GM19035 (cell line): Measurements from ENCODE around the gene PLIN1.

ENCODE experiments used
- ATAC-seq: cut with Tn5 transposase; IDR thresholded peaks from one replicate; pipeline ENCODE4 v1.9.1; 2021; ENCODE audit not compliant: unreplicated experiment

Gene PLIN1

GRCh38 chr15:89672221-89673164, 6.7 kb downstream of the PLIN1 start:
- no peak for ATAC-seq

DNA sequence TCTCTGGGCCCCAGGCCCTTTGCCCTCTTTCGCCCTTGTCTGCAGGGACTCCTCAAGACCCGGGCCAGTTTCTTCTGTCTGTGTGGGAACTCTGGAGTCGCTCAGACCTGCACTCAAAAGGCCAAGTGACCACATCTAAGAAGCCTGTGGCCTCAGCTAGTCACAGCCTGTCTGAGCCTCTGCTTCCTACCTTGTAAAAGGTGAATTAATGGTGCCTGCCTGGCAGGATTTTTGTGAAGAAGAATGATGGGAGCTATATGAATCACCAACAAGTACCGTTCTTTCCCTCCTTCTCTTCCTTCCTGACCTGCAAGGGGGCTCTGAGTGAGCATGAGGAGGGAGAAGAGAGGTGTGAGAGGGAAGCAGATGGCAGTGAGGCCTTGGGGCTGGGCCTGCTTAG, 7.5 kb downstream of the PLIN1 start:
- no peak for ATAC-seq

DNA sequence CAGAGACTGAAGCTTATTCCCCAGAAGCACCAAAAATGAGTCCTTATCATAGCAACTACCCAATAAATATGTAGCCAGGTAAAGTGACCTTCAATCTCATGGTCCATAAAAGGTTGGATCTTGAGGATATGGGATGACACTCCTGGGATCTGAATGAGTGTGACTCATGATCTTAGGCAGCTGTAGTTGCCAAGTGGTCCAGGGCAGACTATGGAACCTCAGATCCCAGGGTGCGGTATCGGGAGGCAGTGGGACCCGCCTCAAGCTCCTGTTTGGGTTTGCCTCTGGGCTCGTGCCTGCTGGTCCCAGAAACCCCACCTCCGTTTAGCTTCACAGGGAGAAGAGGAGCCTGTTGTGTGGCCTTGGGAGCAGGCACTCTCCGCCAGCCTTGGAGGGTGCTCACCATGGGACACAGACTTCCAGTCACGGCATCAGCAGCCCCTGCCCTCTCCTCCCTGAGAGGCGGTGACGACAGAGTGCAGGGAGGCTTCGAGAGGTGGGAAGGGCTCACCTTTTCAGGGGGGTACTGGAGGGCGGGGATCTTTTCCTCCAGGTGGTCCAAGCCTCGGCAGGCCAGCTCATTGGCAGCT, 8.1 kb downstream of the PLIN1 start:
- ATAC-seq = no peak

- ATAC-seq = no peak
These were observed 9.2 kb downstream of the PLIN1 start for GRCh38 chr15:89669941-89670340.

- ATAC-seq = no peak
These were observed 9.8 kb downstream of the PLIN1 start for GRCh38 chr15:89669309-89669865.

GRCh38 chr15:89668171-89668570, 11.0 kb downstream of the PLIN1 start:
- ATAC-seq = no peak

DNA sequence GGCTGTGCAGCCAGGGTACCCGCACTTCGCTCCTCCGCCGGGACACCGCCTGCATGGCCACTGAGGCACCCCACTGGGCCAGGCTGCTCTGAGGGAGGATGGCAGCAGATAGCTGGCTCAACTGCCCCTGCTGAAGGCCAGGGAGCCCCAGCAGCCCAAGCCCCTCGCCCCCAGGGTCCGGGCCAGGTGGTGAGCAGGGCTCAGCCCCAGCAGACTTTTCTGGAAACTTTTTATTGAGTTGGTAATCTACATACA, 11.5 kb downstream of the PLIN1 start:
- ATAC-seq = no peak

DNA sequence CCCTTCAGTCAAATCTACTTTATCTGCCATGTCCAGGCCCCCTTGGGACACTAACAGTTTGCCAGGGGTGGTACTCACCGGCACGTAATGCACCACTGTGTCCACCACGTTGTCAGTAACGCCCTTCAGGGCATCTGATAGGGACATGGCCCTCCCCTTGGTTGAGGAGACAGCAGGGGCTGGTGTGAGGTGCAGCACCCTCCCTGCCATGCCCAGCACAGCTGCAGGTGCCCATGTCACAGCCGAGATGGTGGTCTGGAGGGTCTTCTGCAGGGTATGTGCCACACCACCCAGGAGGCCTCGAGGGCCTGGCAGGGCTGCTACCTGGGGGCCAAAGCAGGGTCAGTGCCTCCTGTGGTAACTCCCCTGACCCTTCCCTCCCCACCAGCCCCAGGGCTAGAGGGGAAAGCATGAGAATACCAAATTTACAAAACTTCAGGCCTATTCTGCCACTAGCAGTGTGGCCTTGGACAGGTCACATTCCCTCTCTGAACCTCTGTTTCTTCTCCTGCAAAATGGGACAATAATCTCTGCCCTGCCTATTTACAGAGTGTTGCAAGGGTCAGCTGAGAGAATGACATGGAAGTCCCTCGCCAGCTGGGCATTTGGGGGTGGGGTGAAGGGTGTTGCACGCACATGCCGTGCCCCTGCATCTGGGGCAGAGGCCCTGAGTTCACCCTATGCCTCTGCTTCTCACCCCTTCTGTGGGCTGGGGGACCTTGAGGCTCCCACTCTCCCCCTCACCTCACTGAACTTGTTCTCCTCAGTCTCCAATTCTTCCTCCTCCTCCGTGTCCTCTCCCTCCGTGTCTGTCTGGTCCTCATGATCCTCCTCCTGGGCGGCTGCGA, 12.1 kb downstream of the PLIN1 start:
- ATAC-seq = no peak

GRCh38 chr15:89666184-89666857, 12.8 kb downstream of the PLIN1 start:
- ATAC-seq = no peak

GRCh38 chr15:89665449-89666181, 13.6 kb downstream of the PLIN1 start:
- ATAC-seq = peak; percentile 60

- no peak for ATAC-seq
These were observed 14.5 kb downstream of the PLIN1 start for GRCh38 chr15:89664441-89665350.

DNA sequence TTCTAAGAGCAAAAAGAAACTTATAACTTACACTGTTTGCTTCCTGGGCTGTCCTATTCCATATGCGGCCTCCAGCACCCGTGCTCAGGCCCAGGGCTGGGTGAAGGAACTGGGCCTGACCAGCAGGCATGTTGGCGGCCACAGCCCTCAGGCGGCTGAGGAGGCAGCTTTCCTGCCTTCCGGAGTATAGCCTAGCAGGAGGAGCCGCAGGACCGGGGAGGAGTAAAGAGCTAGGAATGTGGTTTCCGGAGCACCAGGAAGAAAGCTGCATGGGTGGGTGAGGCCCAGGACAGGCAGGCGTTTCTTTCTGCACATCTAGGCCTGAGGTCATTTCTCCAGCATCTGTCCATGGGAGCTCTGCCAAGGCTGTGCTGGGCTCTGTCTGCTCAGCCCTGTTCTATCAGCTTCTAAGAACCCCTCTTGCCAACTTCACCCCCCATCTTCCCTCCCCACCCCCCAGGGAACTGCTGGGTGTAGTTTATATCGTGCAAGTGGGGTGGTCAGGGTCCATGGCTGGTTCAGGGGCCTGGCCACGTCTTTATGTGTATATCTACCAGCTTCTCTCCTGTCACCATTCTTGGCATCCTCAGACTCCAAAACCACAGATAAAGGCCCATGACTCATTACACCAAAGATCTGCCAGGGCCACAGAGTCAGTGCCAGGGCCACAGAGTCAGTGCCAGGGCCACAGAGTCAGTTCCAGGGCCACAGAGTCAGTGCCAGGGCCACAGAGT, 16.1 kb downstream of the PLIN1 start:
- ATAC-seq = no peak

DNA sequence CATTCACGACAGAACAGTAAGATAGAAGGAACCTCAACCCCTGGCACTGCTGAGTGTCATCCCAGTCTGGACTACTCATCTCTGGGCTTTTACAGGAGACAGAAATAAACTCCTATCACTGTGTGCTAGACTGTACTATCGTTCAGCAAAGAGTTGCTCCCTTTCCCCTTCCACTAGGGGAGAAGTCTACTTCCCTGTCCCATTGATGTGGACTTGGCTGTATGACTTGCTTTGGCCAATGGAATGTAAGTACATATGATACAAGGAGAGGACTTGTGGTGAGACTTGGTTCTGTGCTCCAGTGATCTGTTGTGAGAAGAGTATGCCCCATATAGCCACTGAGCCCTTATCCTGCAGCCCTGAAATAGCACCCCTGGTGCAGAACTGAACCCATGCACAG, 18.6 kb downstream of the PLIN1 start:
- no peak for ATAC-seq

DNA sequence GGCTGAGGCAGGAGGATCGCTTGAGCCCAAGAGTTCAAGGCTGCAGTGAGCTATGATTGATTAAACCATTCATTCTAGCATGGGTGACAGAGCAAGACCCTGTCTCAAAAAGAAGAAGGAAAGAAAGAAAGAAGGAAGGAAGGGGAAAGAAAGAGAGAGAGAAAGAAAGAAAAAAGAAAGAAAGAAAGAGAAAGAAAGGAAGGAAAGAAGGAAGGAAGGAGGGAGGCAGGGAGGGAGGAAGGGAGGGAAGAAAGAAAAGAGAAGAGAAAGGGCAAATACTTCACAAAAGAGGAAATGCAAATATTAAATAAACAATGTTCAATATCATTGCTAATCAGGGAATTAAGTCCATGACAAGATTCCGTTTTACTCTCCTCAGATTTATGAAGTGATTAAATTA, 19.9 kb downstream of the PLIN1 start:
- no peak for ATAC-seq

DNA sequence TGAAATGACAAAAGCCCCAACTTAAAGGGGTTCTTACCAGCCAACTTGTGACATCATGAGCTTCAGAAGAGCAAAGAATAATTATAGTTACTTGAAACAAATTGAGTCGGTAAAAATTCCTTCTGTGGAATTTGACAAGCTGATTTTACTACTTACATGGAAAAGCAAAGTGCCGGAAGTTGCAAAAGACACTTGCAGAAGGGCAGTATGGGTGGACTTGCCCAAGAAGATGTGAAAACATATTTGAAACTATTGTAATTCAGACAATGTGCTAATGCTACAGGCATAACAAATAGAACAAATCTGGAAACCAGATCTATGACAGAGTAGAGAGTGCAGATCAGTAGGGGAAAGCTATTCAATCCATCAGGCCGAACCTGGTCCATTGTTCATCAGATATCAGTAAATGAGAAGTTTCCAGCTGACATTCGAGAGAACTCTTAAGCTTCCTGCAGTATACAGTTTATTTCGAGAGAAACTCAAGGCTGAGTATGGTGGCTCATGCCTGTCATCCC, 21.4 kb downstream of the PLIN1 start:
- no peak for ATAC-seq

- ATAC-seq = no peak
These were observed 22.9 kb downstream of the PLIN1 start for GRCh38 chr15:89656116-89656815.

DNA sequence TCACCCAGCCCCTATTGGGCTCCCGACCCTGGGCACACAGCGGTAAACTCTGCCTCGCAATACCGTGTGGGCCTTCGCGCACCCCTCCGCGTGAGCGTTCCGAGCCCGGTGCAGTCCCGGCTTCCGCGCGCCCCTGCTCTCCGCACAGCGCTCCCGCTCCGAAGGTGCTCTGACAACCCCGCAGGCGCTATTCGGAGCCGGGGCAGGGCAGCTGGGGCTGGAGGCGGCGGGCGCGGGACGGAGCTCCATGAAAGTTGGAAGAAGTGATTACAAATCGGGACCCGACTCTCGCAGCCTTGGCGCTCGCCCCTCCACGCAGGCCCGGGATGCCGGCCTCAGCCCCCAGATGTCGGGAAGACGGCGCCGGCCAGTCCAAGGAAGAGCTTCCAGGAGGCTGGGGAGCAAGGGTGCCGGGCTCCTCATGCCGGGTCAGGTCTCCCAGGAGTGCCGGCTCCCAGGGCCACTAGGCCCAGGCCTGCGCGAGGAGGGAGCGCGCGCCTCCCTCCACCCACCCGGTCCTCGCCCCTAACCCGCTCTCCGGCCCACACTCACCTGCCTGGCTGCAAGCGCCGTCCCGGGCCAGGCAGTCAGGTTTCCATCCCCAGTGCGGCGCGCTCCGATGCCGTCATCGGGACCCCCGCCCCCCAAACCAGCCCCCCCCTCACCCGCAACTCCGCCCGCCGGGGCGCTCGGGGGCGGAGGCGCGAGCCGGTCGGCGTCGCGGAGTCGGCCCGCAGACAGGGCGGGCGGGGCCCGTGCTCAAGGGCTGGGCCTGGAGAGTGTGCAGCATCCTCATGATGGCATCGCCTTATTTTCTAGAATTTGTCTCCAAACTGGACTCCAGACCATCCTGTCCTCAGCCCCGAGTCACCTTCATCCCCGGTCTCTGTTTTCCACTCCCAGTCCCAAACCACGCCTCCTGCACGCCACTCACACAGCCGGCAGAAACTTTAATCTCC, 24.0 kb downstream of the PLIN1 start, which contains the start of gene KIF7:
Gene KIF7 (minus strand): TSS at position 621 of the 959 bp plus-strand sequence. CDS start 2,537 bp downstream, outside the sequence.
- peak; percentile 59 for ATAC-seq
